ENCODE results near the gene CFAP90. TPM values are rescaled to one million over a fixed set of nuclear protein-coding genes. Genes with fewer than 3 reads are reported as not detected.

Gene CFAP90
- total RNA-seq, 2 donors from 2014 or later, result not detected

GRCh38 chr5:7834982-7835381 is 16.0 kb downstream of the CFAP90 start:
- Histone ChIP-seq H3K27ac (no peak overlapping the region), H3K4me1 (no peaks in the 10 kb centered on the region), H3K27me3 (no peaks in the 10 kb centered on the region), H3K4me3 (no peak overlapping the region), H3K9me3 (no peaks in the 10 kb centered on the region), H3K36me3 (no peaks in the 10 kb centered on the region)
- TF ChIP-seq CTCF (IDR thresholded peaks at IDR 0.05), result no peak
- no peak for DNase-seq (ENCODE audit: low spot score)

GRCh38 chr5:7828269-7828668 is 22.7 kb downstream of the CFAP90 start:
- DNase-seq (ENCODE audit: low spot score), result no peak
- no peak for TF ChIP-seq CTCF (IDR thresholded peaks at IDR 0.05)
- Histone ChIP-seq H3K4me3 (no peak overlapping the region), H3K36me3 (no peaks in the 10 kb centered on the region), H3K4me1 (no peaks in the 10 kb centered on the region), H3K27ac (no peak overlapping the region), H3K9me3 (no peaks in the 10 kb centered on the region), H3K27me3 (no peaks in the 10 kb centered on the region)

GRCh38 chr5:7827610-7828009 is 23.3 kb downstream of the CFAP90 start:
- H3K27me3 ChIP-seq, result no peaks in the 10 kb centered on the region

GRCh38 chr5:7825630-7826029 is 25.3 kb downstream of the CFAP90 start:
- no peak for DNase-seq (ENCODE audit: low spot score)

More at GRCh38 chr5:7827610-7828009, 23.3 kb downstream of the CFAP90 start:
- DNase-seq (ENCODE audit: low spot score), result no peak
- Histone ChIP-seq H3K36me3 (no peaks in the 10 kb centered on the region), H3K9me3 (no peaks in the 10 kb centered on the region), H3K4me1 (no peaks in the 10 kb centered on the region), H3K27ac (no peak overlapping the region), H3K4me3 (no peak overlapping the region)
- peak in 1 of 2 donors; percentile 27 for TF ChIP-seq CTCF (IDR thresholded peaks at IDR 0.05)

GRCh38 chr5:7824995-7825394 is 25.9 kb downstream of the CFAP90 start:
- Histone ChIP-seq H3K27ac (no peak overlapping the region), H3K36me3 (no peaks in the 10 kb centered on the region), H3K9me3 (no peaks in the 10 kb centered on the region), H3K4me1 (no peaks in the 10 kb centered on the region), H3K27me3 (no peaks in the 10 kb centered on the region), H3K4me3 (no peak overlapping the region)
- no peak for TF ChIP-seq CTCF (IDR thresholded peaks at IDR 0.05)
- no peak for DNase-seq (ENCODE audit: low spot score)

More at GRCh38 chr5:7825630-7826029, 25.3 kb downstream of the CFAP90 start:
- H3K27ac ChIP-seq, result no peak overlapping the region
- H3K4me1 ChIP-seq, result no peaks in the 10 kb centered on the region
- H3K36me3 ChIP-seq, result no peaks in the 10 kb centered on the region
- H3K9me3 ChIP-seq, result no peaks in the 10 kb centered on the region
- no peaks in the 10 kb centered on the region for H3K27me3 ChIP-seq
- H3K4me3 ChIP-seq, result no peak overlapping the region
- TF ChIP-seq CTCF (IDR thresholded peaks at IDR 0.05), result no peak

GRCh38 chr5:7823594-7823993 is 27.3 kb downstream of the CFAP90 start:
- Histone ChIP-seq H3K4me3 (no peak overlapping the region), H3K4me1 (no peaks in the 10 kb centered on the region), H3K36me3 (no peaks in the 10 kb centered on the region), H3K27me3 (no peaks in the 10 kb centered on the region), H3K27ac (no peak overlapping the region), H3K9me3 (no peaks in the 10 kb centered on the region)
- DNase-seq (ENCODE audit: low spot score), result no peak
- no peak for TF ChIP-seq CTCF (IDR thresholded peaks at IDR 0.05)

All from right atrium auricular region (tissue), 2 donors.